ENCODE data around the gene GNB5.
A peak's percentile ranks its signal among the peaks of the same experiment; 100 is the strongest.
"Not testable (repeated sequence)": the region's sequence is repeated elsewhere in the genome, so short reads cannot be mapped to it uniquely, and the experiment has no call there.

Gene GNB5

DNA sequence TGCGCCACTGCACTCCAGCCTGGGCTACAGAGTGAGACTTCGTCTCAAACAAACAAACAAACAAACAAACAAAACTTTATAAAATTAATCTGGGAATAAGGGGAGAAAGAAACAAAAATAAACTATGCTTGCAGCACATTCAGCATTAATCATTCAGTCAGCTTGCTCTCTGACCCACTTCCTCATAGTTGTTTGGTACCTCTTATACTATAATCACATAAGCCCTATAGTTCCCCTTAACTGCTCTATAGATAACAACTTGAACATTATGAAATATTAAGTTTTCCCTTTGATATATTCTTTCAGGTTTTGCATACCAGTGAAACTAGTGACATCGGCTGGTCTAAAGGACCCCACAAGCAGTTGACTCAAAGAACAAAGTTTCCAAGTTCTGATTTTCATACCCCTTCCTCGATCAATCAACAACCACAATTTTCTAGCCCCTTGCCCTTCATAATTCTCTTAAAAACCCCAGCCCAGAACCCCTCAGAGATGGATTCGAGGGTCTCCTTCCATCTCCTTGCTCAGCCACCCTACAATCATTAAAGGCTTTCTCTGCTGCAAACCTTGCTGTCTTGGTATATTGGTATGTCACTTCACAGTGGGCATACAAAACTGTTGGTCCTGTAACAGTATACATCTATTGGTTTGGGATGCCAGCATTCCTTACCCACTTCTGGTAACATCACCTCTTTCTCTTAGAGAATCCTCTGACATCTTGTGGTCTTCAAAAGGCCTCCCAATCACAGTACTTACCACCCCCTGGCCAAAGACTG, 105.0 kb downstream of the GNB5 start:
- no peak for DNase-seq

DNA sequence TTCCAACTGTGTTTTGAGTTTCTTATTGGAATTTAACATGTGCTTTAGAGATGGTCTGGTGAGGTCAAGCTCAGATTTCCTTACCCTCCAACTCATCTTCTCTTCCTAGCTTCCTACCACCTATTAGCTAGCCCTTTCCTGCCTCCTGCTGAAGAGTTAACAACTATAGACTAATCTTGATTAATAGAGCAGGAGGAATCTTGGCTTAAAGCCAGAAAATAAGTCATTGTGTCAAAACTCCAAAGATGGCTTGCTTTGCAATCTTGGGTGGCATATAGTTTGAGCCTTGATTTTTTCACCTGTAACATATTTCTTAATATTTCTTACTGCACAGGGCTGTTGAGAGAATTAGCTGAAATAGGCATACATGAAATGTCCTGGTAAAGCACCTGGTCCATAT, 105.9 kb downstream of the GNB5 start:
- DNase-seq, result no peak

DNA sequence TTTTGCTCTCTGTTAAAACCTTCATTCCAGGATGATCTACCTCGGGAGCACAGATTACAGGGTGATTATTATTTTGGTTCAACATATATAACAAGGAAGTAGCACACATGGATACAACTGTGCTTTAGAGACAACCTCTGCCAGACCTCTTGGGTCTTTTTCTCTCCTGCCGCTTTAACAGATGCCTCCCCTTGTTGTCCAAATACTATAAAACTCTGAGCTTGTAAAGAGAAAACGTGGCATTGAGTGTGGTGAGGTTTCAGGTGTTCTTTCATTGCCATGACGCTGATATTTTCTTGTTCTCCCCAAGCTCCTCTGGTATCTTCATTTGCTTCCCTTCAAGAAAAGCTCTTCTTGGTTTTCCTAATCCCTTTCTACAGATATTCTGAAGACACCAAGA, 107.6 kb downstream of the GNB5 start:
- no peak for DNase-seq

DNA sequence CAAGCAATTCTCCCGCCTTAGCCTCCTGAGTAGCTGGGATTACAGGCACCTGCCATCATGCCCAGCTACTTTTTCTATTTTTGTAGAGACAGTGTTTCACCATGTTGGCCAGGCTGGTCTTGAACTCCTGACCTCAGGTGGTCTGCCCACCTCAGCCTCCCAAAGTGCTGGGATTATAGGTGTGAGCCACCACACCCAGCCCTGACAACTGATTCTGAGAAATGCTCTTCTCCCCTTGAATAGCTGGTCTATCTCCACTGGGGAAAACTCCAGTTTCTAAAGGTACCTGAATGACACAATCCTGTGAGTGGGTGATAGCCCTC, 108.2 kb downstream of the GNB5 start:
- not testable (repeated sequence) for DNase-seq

DNA sequence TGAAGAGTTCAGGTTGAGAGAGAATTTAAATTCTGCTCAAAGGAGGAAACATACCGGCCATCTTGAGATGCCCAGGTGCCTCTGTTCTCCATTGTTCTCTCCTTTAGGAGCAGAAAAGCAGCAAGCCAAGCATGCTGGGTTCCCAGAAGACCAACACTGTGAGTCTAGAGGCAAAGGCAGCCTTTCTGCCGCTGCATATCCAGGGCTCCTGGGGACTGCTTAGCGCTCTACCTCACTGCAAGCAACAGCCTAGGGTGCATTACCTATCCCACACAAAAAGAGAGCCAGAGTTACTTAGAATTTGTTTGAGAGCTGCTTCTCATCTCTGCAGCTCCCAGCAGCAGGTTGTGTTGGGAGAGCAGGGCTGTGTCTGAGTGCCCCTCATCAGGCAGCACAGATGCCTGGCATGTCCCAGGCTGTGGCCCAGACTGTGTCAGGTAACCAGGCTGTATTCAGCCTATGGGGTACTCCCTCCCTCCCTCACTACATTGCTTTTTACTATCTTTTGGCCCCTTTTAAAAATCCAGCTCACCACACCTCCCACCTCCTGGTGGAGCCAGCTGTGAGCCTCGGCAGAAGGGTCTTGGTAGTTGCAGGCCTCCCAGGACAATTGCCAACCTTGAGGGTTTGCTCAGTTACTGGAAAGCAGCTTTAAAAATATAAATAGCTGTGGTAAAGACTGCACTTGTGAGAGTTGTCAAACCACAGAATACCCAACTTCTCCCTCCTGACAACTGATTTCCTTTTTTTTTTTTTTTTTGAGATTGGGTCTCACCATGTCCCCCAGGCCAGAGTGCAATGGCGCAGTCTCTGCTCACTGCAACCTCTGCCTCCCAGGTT, 108.8 kb downstream of the GNB5 start:
- no peak for DNase-seq

DNA sequence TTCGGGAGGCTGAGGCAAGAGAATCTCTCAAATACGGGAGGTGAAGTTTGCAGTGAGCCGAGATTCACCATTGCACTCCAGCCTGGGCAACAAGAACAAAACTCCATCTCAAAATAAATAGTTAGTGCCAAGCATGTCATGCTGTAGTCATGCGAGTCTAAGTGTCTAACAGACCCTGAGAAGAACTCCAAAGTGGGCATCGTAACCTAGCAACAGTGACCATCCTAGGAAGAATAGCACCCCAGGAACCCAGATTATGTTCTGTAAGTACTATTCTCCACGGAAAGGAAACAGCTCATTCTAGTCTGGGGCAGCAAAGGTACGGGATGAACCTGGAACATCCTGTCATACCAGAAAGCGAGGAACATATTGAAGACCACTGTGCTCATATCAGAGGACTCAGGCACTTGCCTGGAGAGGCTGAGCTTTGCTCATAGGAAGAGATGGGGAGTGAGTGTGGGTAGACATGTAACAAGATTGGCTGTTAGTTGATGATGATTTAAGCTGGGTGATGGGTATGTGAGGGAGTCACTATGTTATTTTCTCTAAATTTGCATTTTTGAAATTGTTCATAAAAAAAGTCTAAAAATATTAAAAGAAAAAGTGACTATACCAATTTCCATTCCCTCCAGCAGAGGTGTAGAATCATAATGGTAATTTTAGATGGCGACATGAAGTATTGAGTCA, 110.3 kb downstream of the GNB5 start:
- no peak for DNase-seq

GRCh38 chr15:52080031-52080430, 111.2 kb downstream of the GNB5 start:
- DNase-seq, result no peak

- peak; percentile 88 for DNase-seq
Measured at GRCh38 chr15:52078876-52079700, 112.1 kb downstream of the GNB5 start.

- no peak for DNase-seq
Measured at GRCh38 chr15:52078197-52078875, 112.9 kb downstream of the GNB5 start.

- no peak for DNase-seq
Measured at GRCh38 chr15:52076889-52077781, 114.1 kb downstream of the GNB5 start.

DNA sequence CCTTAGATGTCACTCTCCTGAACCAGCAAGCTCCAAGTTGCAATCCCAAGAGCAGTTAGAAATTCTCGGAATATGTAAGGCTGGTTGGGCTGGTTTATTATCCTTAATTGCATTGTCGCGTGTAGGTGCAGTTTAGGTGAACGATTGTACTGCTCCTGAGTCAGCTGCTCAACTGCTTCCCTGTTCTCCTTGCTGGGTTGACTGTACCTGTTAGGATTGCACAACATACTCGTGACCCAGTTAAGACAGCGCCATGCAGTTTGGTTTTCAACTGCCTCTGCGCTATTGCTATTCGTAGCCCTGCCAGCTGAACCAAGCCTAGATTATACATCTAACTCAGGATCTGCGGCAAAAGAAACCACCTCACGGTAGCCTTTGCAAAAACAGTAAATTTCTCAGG, 119.6 kb downstream of the GNB5 start:
- no peak for DNase-seq

DNA sequence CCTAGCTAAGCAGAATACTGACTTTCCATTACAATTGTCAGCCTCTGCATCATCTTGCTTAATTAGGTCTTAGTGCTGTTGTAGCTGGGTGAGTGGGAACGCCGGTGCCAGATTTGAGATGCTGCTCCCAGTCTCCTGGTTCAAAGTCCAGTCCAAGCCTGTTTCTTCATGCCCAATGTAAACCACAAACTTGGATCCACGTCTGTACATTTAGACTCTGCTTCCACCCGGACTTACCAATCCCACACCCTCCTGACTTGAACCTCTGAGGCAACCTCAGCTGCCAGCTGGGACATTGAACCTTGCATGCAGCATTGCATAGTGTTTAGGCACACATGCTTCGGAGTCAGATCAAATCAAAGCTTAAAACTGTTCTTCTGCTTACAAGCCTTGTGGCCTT, 121.6 kb downstream of the GNB5 start:
- no peak for DNase-seq

- no peak for DNase-seq
Measured at GRCh38 chr15:52068004-52068615, 123.1 kb downstream of the GNB5 start.

DNA sequence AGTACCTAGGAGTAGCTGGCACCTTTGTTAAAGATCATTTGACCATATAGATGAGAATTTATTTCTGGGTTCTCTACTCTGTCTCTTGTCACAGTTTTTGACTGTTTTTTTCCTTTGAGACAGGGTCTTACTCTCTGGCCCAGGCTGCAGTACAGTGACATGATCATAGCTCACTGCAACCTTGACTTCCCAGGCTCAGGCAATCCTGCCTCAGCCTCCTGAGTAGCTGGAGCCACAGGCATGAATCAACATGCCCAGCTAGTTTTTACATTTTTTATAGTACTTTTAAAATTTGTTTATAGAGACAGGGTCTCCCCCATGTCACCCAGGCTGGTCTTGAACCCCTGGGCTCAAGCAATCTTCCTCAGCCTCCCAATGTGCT, 123.7 kb downstream of the GNB5 start:
- DNase-seq, result no peak

- no peak for DNase-seq
Measured at GRCh38 chr15:52066842-52067544, 124.2 kb downstream of the GNB5 start.

Data from activated gamma-delta T cell treated with Interleukin-2 at 50 U/mL for 16 hours (primary cell).